K562 (cell line): ENCODE results near the gene OPRM1. TPM values are rescaled to one million over a fixed set of nuclear protein-coding genes. Genes with fewer than 3 reads are reported as not detected.

Experiments used
- ATAC-seq: fragments of 200-7000 bp; cut with Tn5 transposase; 3 replicates; pipeline ENCODE4 v1.9.1; 2020; ENCODE audit warnings: moderate library complexity
- BruUV-seq: library from RNA; stranded (reverse); fragments of 400-500 nt; replicated peaks from 2 replicates; lab custom pipeline; 2021; lab: Mats Ljungman, UMichigan
- CTCF ChIA-PET: fragments of 300-600 bp; formaldehyde crosslinking; extraction: SDS; loops from one replicate; lab custom pipeline; 2021; ENCODE audit warnings: low intra/inter-chr PET ratio; lab: Yijun Ruan, JAX
- POLR2A ChIA-PET: fragments of 300-600, 350-650 bp; sonication (Branson Sonifier 250); formaldehyde crosslinking; extraction: SDS; loops from one replicate; lab custom pipeline; 2021; ENCODE audit warnings: antibody characterized with exemption, inconsistent platforms; lab: Yijun Ruan, JAX
- DNase-seq, 4 experiments: peaks; one replicate each; pipeline versions ENCODE4 v3.0.0 to v3.0.0-alpha.2; 2011 to 2018; ENCODE audit warnings: low spot score in 3 of 4, mixed read lengths in 3 of 4; ENCODE audit errors: extremely low read depth in 1 of 4
- FAIRE-seq: peaks from 2 replicates; lab custom pipeline; 2011; peaks lifted over from hg19 to GRCh38; lab: Jason Lieb, UNC
- H2AFZ ChIP-seq: 2 replicates; pipeline ENCODE4 v1.6.0; 2011; ENCODE audit warnings: low read depth, low read length, control low read depth, inconsistent platforms
- H3K27ac ChIP-seq: fragments of 200-600 bp; 3 replicates; pipeline ENCODE4 v1.8.0; 2011; ENCODE audit warnings: low read depth, mild to moderate bottlenecking, control low read depth, inconsistent platforms, low read length, moderate library complexity, mixed read lengths; ENCODE audit errors: extremely low read depth
- H3K27me3 ChIP-seq, 2 experiments: fragments of 300-600 bp in 1 of 2; 2 replicates in 1 of 2; 3 replicates in 1 of 2; pipeline versions ENCODE4 v1.6.0 to v1.8.0; 2011; ENCODE audit warnings: inconsistent platforms in 2 of 2, low read length in 2 of 2, mild to moderate bottlenecking in 1 of 2, mixed read lengths in 1 of 2, moderate library complexity in 1 of 2; ENCODE audit not compliant: control insufficient read depth in 2 of 2, insufficient read depth in 2 of 2
- H3K36me3 ChIP-seq: fragments of 300-600 bp; 3 replicates; pipeline ENCODE4 v1.8.0; 2011; ENCODE audit warnings: mild to moderate bottlenecking, low read length, inconsistent platforms; ENCODE audit not compliant: control insufficient read depth, insufficient read depth
- H3K4me1 ChIP-seq, 2 experiments: fragments of 200-600 bp in 1 of 2; replicated peaks in 1 of 2; 2 replicates in 1 of 2; 3 replicates in 1 of 2; pipeline versions ENCODE4 v1.5.1 to v1.8.0; 2011; ENCODE audit warnings: inconsistent platforms in 2 of 2, low read length in 2 of 2, mild to moderate bottlenecking in 1 of 2, mixed read lengths in 1 of 2, moderate library complexity in 1 of 2; ENCODE audit not compliant: control insufficient read depth in 2 of 2, insufficient read depth in 2 of 2
- H3K4me2 ChIP-seq: 2 replicates; pipeline ENCODE4 v1.6.1; 2011; ENCODE audit warnings: low read length, control low read depth, inconsistent platforms, mixed read lengths; ENCODE audit not compliant: insufficient read depth
- H3K4me3 ChIP-seq: fragments of 200-600 bp; sonication (generic), shearing (Covaris generic); 2 replicates; pipeline ENCODE4 v1.5.1; 2016; ENCODE audit warnings: control low read depth, inconsistent platforms
- H3K79me2 ChIP-seq: fragments of 200-600 bp; 3 replicates; pipeline ENCODE4 v1.8.0; 2011; ENCODE audit warnings: low read length, inconsistent platforms; ENCODE audit not compliant: control insufficient read depth, insufficient read depth
- H3K9ac ChIP-seq, 2 experiments: 2 replicates each; pipeline versions ENCODE4 v1.6.0 to v1.6.1; 2011; ENCODE audit warnings: low read depth in 2 of 2, low read length in 2 of 2, control low read depth in 1 of 2, inconsistent platforms in 1 of 2, mild to moderate bottlenecking in 1 of 2, mixed read lengths in 1 of 2; ENCODE audit not compliant: insufficient read depth in 1 of 2
- H3K9me1 ChIP-seq: one replicate; pipeline ENCODE4 v1.6.0; 2011; ENCODE audit warnings: inconsistent platforms, mild to moderate bottlenecking, low read length, moderate library complexity; ENCODE audit not compliant: control insufficient read depth, insufficient read depth
- H3K9me3 ChIP-seq: replicated peaks from 2 replicates; pipeline ENCODE4 v1.5.1; 2011; ENCODE audit warnings: low read depth, low read length, inconsistent platforms; ENCODE audit not compliant: control insufficient read depth, insufficient read depth
- H4K20me1 ChIP-seq: replicated peaks from 2 replicates; pipeline ENCODE4 v1.6.1; 2011; ENCODE audit warnings: low read length, inconsistent platforms, mixed read lengths; ENCODE audit not compliant: control insufficient read depth, insufficient read depth
- ETV6 ChIP-seq, 3 experiments: fragments of 150-350 bp in 1 of 3; sonication (generic) in 1 of 3; formaldehyde crosslinking in 1 of 3; IDR thresholded peaks; 2 replicates each; pipeline versions ENCODE4 v1.6.1 to v1.8.0; 2014 to 2022; ENCODE audit warnings: borderline replicate concordance in 2 of 3, low read depth in 2 of 3, antibody characterized with exemption in 1 of 3, low read length in 1 of 3, mild to moderate bottlenecking in 1 of 3, missing genetic modification reagents in 1 of 3
- POLR2G ChIP-seq: fragments of 200-400 bp; formaldehyde crosslinking; IDR thresholded peaks from 2 replicates; pipeline ENCODE4 v1.6.1; 2017; ENCODE audit warnings: low read depth, mild to moderate bottlenecking, antibody characterized with exemption, low read length, moderate library complexity
- ZC3H8 ChIP-seq: fragments of 450-650 bp; IDR thresholded peaks from 2 replicates; pipeline ENCODE4 v1.6.1; 2017
- ZNF551 ChIP-seq: fragments of 250-450 bp; sonication (Bioruptor Pico); IDR thresholded peaks from 2 replicates; pipeline ENCODE4 v1.5.0; 2021; ENCODE audit warnings: mild to moderate bottlenecking, moderate library complexity
- WGBS: fragments of 100-300 bp; shearing (Covaris generic); methylation state at CpG from one replicate; pipeline ENCODE4 v1.1.6; 2016; ENCODE audit warnings: low coverage, mixed read lengths; ENCODE audit not compliant: insufficient coverage; ENCODE audit errors: missing lambda C conversion rate; 5-methylcytosine and 5-hydroxymethylcytosine counted together
- in situ Hi-C: fragments of 300-500 bp; cut with MboI; formaldehyde crosslinking; loops from 4 replicates; pipeline ENCODE4 v1.15.0; 2018; ENCODE audit warnings: inconsistent platforms, mixed read lengths
- intact Hi-C: fragments of 100-400 bp; cut with micrococcal nuclease; formaldehyde crosslinking; loops from 2 replicates; pipeline ENCODE4 v1.14.2; 2022
- polyA plus RNA-seq, 8 experiments: library from polyadenylated mRNA; depleted of rRNA in 4 of 8; stranded (reverse) in 5 of 8; unstranded in 3 of 8; fragments of >200 nt; fragmentation: Nextera tagmentation in 2 of 8; fragmentation: Illumina TruSeq in 1 of 8; extraction: Ambion mirVana in 2 of 8; extraction: Trizol in 1 of 8; gene quantifications; 2 replicates each; pipeline versions ENCODE4 v1.2.1 to v1.2.3, GENCODE V29; 2011 to 2014; ENCODE audit warnings: inconsistent platforms in 1 of 8, missing spikeins in 1 of 8
- total RNA-seq, 7 experiments: library from RNA; depleted of rRNA in 6 of 7; stranded (reverse); fragments of >200 nt in 6 of 7; fragmentation: Illumina TruSeq in 2 of 7; extraction: Trizol in 2 of 7; gene quantifications; 2 replicates each; pipeline versions ENCODE4 v1.2.1 to v1.2.3, GENCODE V29; 2011 to 2021; ENCODE audit warnings: low replicate concordance in 1 of 7
- TF ChIP-seq, protein P1 (sequence below): fragments of 450-650 bp; IDR thresholded peaks from 2 replicates; pipeline ENCODE4 v1.6.1; 2017; ENCODE audit warnings: antibody characterized with exemption, mild to moderate bottlenecking
- TF ChIP-seq, protein P2 (sequence below): fragments of 450-650 bp; conservative IDR thresholded peaks from 2 replicates; pipeline ENCODE4 v1.6.1; 2016; ENCODE audit warnings: missing genetic modification characterization, low read depth, mild to moderate bottlenecking, control low read depth, missing compliant biosample characterization

The OPRM1 gene
- total and polyA plus RNA-seq, 9 of the 15 experiments (the other 6 are each of a cell fraction or from before 2014, with no cell fraction given): not detected

DNA sequence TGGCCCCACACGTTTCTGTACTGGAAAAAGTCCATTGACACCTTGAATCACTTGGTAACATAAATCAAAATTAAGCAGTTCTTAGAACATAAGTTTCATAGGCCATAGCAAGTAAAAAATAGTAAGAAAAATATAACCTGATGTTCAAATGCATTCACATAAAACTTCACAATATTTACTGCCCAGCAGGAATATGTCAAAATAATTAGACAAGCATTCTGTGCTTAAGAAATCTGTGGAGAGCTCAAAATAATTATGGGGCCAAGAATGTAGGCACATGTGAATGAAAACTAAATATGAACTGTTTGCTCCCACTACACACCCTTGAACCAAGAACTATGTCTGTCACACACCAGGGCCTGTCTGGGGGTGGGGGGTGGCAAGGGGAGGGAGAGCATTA is 246.8 kb downstream of the OPRM1 start:
- intact Hi-C loops: no loop called here
- Histone ChIP-seq H4K20me1 (no peaks in the 10 kb centered on the region), H3K4me3 (no peak overlapping the region), H3K4me1 (no peaks in the 10 kb centered on the region), H3K4me2 (no peak overlapping the region), H3K79me2 (no peaks in the 10 kb centered on the region), H3K9me3 (no peaks in the 10 kb centered on the region)
- DNase-seq (no peak), FAIRE-seq (no peak)
- ChIA-PET POLR2A (no interaction called here), CTCF (no interaction called here)
- TF ChIP-seq, protein P1, sequence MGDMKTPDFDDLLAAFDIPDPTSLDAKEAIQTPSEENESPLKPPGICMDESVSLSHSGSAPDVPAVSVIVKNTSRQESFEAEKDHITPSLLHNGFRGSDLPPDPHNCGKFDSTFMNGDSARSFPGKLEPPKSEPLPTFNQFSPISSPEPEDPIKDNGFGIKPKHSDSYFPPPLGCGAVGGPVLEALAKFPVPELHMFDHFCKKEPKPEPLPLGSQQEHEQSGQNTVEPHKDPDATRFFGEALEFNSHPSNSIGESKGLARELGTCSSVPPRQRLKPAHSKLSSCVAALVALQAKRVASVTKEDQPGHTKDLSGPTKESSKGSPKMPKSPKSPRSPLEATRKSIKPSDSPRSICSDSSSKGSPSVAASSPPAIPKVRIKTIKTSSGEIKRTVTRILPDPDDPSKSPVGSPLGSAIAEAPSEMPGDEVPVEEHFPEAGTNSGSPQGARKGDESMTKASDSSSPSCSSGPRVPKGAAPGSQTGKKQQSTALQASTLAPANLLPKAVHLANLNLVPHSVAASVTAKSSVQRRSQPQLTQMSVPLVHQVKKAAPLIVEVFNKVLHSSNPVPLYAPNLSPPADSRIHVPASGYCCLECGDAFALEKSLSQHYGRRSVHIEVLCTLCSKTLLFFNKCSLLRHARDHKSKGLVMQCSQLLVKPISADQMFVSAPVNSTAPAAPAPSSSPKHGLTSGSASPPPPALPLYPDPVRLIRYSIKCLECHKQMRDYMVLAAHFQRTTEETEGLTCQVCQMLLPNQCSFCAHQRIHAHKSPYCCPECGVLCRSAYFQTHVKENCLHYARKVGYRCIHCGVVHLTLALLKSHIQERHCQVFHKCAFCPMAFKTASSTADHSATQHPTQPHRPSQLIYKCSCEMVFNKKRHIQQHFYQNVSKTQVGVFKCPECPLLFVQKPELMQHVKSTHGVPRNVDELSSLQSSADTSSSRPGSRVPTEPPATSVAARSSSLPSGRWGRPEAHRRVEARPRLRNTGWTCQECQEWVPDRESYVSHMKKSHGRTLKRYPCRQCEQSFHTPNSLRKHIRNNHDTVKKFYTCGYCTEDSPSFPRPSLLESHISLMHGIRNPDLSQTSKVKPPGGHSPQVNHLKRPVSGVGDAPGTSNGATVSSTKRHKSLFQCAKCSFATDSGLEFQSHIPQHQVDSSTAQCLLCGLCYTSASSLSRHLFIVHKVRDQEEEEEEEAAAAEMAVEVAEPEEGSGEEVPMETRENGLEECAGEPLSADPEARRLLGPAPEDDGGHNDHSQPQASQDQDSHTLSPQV: no peak
- no peak for TF ChIP-seq ETV6 (IDR thresholded peaks at IDR 0.05; ENCODE audit: borderline replicate concordance in 1 of 2, low read depth in 2 of 2, low read length in 1 of 2)
- no peak for TF ChIP-seq ETV6 (CRISPR knock-in tag; IDR thresholded peaks at IDR 0.05; ENCODE audit: borderline replicate concordance)
- no peak for TF ChIP-seq ZC3H8
- no peak for TF ChIP-seq ZNF551 (CRISPR knock-in tag)
- TF ChIP-seq POLR2G: no peak
- TF ChIP-seq, protein P2, sequence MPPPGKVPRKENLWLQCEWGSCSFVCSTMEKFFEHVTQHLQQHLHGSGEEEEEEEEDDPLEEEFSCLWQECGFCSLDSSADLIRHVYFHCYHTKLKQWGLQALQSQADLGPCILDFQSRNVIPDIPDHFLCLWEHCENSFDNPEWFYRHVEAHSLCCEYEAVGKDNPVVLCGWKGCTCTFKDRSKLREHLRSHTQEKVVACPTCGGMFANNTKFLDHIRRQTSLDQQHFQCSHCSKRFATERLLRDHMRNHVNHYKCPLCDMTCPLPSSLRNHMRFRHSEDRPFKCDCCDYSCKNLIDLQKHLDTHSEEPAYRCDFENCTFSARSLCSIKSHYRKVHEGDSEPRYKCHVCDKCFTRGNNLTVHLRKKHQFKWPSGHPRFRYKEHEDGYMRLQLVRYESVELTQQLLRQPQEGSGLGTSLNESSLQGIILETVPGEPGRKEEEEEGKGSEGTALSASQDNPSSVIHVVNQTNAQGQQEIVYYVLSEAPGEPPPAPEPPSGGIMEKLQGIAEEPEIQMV (tag): no peak
- TF ChIP-seq, all 486 proteins: peak for 0
- Histone ChIP-seq H3K9me1 (no peaks in the 10 kb centered on the region), H2AFZ (no peak overlapping the region), H3K27ac (no peak overlapping the region), H3K9ac (no peak overlapping the region), H3K36me3 (no peaks in the 10 kb centered on the region), H3K27me3 (0 out of 5 replicates have a peak, but pooled peaks cover 0 to 2% of the 10 kb centered on the region in 2 experiments)
- ATAC-seq: no peak
- 0% methylated on average over 1 of the region's 1 CpG for WGBS
- BruUV-seq: no TSS peak
- in situ Hi-C loops: no loop called here
